H9 (cell line): Measurements from ENCODE around the gene RERE. TPM values are rescaled to one million over a fixed set of nuclear protein-coding genes. Genes with fewer than 3 reads are reported as not detected.

ENCODE experiments used
- DNase-seq: peaks from one replicate; pipeline ENCODE4 v3.0.0-alpha.2; 2017
- H2AFZ ChIP-seq: one replicate; pipeline ENCODE4 v1.6.1; 2013; ENCODE audit warnings: mild to moderate bottlenecking, low read length, control low read depth, moderate library complexity
- H2AK5ac ChIP-seq: 2 replicates; pipeline ENCODE4 v1.6.1; 2013; ENCODE audit warnings: low read length, control low read depth, mixed read lengths; ENCODE audit not compliant: insufficient read length
- H2BK120ac ChIP-seq: one replicate; pipeline ENCODE4 v1.6.1; 2013; ENCODE audit warnings: low read depth, mild to moderate bottlenecking, low read length, control low read depth, inconsistent platforms; ENCODE audit not compliant: poor library complexity, severe bottlenecking
- H2BK12ac ChIP-seq: 2 replicates; pipeline ENCODE4 v1.6.1; 2013; ENCODE audit warnings: low read length, control low read depth, mixed read lengths, low read depth; ENCODE audit not compliant: insufficient read length
- H2BK15ac ChIP-seq: 2 replicates; pipeline ENCODE4 v1.6.1; 2013; ENCODE audit warnings: low read depth, low read length, control low read depth
- H2BK20ac ChIP-seq: one replicate; pipeline ENCODE4 v1.6.1; 2013; ENCODE audit warnings: low read depth, mild to moderate bottlenecking, low read length, control low read depth, inconsistent platforms; ENCODE audit not compliant: poor library complexity, severe bottlenecking
- H2BK5ac ChIP-seq: 2 replicates; pipeline ENCODE4 v1.6.1; 2013; ENCODE audit warnings: low read length, control low read depth, mixed read lengths; ENCODE audit not compliant: insufficient read length
- H3K14ac ChIP-seq: 2 replicates; pipeline ENCODE4 v1.6.1; 2013; ENCODE audit warnings: low read length, control low read depth; ENCODE audit not compliant: insufficient read depth
- H3K18ac ChIP-seq: 2 replicates; pipeline ENCODE4 v1.6.1; 2013; ENCODE audit warnings: low read depth, mild to moderate bottlenecking, mixed read lengths, low read length, control low read depth; ENCODE audit not compliant: insufficient read length
- H3K23ac ChIP-seq: 2 replicates; pipeline ENCODE4 v1.6.1; 2013; ENCODE audit warnings: low read length, control low read depth, mixed read lengths, low read depth; ENCODE audit not compliant: insufficient read length
- H3K23me2 ChIP-seq: 2 replicates; pipeline ENCODE4 v1.6.1; 2013; ENCODE audit warnings: low read depth, mild to moderate bottlenecking, mixed read lengths, low read length, control low read depth; ENCODE audit not compliant: insufficient read length, poor library complexity, severe bottlenecking
- H3K27ac ChIP-seq: 2 replicates; pipeline ENCODE4 v1.5.1; 2013; ENCODE audit warnings: low read length, control low read depth, mixed read lengths, low read depth; ENCODE audit not compliant: insufficient read length
- H3K27me3 ChIP-seq: 2 replicates; pipeline ENCODE4 v1.6.1; 2013; ENCODE audit warnings: low read length, control low read depth, inconsistent platforms; ENCODE audit not compliant: insufficient read depth
- H3K4ac ChIP-seq: 2 replicates; pipeline ENCODE4 v1.6.1; 2013; ENCODE audit warnings: low read depth, mild to moderate bottlenecking, control low read depth, inconsistent platforms, low read length, moderate library complexity
- H3K4me1 ChIP-seq: 2 replicates; pipeline ENCODE4 v1.6.1; 2013; ENCODE audit warnings: low read length, control low read depth, inconsistent platforms; ENCODE audit not compliant: insufficient read depth
- H3K4me2 ChIP-seq: 2 replicates; pipeline ENCODE4 v1.6.1; 2013; ENCODE audit warnings: low read length, control low read depth, mixed read lengths; ENCODE audit not compliant: insufficient read length, insufficient read depth
- H3K56ac ChIP-seq: 2 replicates; pipeline ENCODE4 v1.6.1; 2013; ENCODE audit warnings: low read depth, mild to moderate bottlenecking, mixed read lengths, low read length, control low read depth; ENCODE audit not compliant: insufficient read length
- H3K79me1 ChIP-seq: 2 replicates; pipeline ENCODE4 v1.6.1; 2013; ENCODE audit warnings: low read depth, mild to moderate bottlenecking, moderate library complexity, low read length, control low read depth, inconsistent platforms; ENCODE audit not compliant: insufficient read depth, poor library complexity, severe bottlenecking
- H3K79me2 ChIP-seq: 2 replicates; pipeline ENCODE4 v1.6.1; 2013; ENCODE audit warnings: low read length, control low read depth, inconsistent platforms; ENCODE audit not compliant: insufficient read depth
- H3K9ac ChIP-seq: 2 replicates; pipeline ENCODE4 v1.6.1; 2013; ENCODE audit warnings: low read length, control low read depth, mixed read lengths; ENCODE audit not compliant: insufficient read length; ENCODE audit errors: extremely low read depth
- H3K9me3 ChIP-seq: one replicate; pipeline ENCODE4 v1.6.1; 2013; ENCODE audit warnings: low read depth, low read length, inconsistent platforms; ENCODE audit not compliant: control insufficient read depth
- H3T11ph ChIP-seq: one replicate; pipeline ENCODE4 v1.6.1; 2013; ENCODE audit warnings: mild to moderate bottlenecking, low read length, control low read depth, inconsistent platforms
- H4K20me1 ChIP-seq: one replicate; pipeline ENCODE4 v1.6.1; 2013; ENCODE audit not compliant: control insufficient read depth, insufficient read length, insufficient read depth
- H4K5ac ChIP-seq: 2 replicates; pipeline ENCODE4 v1.6.1; 2013; ENCODE audit warnings: low read depth, mild to moderate bottlenecking, mixed read lengths, low read length, control low read depth; ENCODE audit not compliant: insufficient read length
- H4K8ac ChIP-seq: replicated peaks from 2 replicates; pipeline ENCODE4 v1.6.1; 2013; ENCODE audit warnings: low read length, control low read depth, mixed read lengths, low read depth; ENCODE audit not compliant: insufficient read length
- H4K91ac ChIP-seq: 2 replicates; pipeline ENCODE4 v1.6.1; 2013; ENCODE audit warnings: low read depth, mild to moderate bottlenecking, moderate library complexity, mixed read lengths, low read length, control low read depth; ENCODE audit not compliant: insufficient read length
- H3K27ac Mint-ChIP-seq, 3 experiments: 2 replicates in 2 of 3; 3 replicates in 1 of 3; pipeline ENCODE4 v1.8.0; 2020 to 2021; ENCODE audit warnings: mixed read lengths in 3 of 3, mild to moderate bottlenecking in 1 of 3, moderate library complexity in 1 of 3
- H3K27me3 Mint-ChIP-seq: 2 replicates; pipeline ENCODE4 v1.8.0; 2021; ENCODE audit warnings: low read depth, mild to moderate bottlenecking, moderate library complexity, mixed read lengths
- H3K36me3 Mint-ChIP-seq, 3 experiments: 2 replicates in 2 of 3; 3 replicates in 1 of 3; pipeline ENCODE4 v1.8.0; 2020 to 2021; ENCODE audit warnings: low read depth in 3 of 3, mixed read lengths in 3 of 3; ENCODE audit not compliant: insufficient read depth in 1 of 3
- H3K4me1 Mint-ChIP-seq, 2 experiments: 2 replicates each; pipeline ENCODE4 v1.8.0; 2020; ENCODE audit warnings: mixed read lengths in 2 of 2
- H3K4me3 Mint-ChIP-seq, 2 experiments: 2 replicates in 1 of 2; 3 replicates in 1 of 2; pipeline ENCODE4 v1.8.0; 2020 to 2021; ENCODE audit warnings: mild to moderate bottlenecking in 2 of 2, mixed read lengths in 2 of 2, moderate library complexity in 1 of 2
- H3K9me3 Mint-ChIP-seq, 2 experiments: 2 replicates in 1 of 2; 3 replicates in 1 of 2; pipeline ENCODE4 v1.8.0; 2020; ENCODE audit warnings: mild to moderate bottlenecking in 2 of 2, mixed read lengths in 2 of 2, moderate library complexity in 1 of 2
- WGBS: extraction: QIAGEN DNeasy Blood & Tissue Kit; methylation state at CpG from one replicate; pipeline ENCODE4 v1.1.7; 2013; ENCODE audit warnings: missing lambda C conversion rate, low lambda C conversion rate, mixed read lengths; ENCODE audit not compliant: insufficient read length; ENCODE audit errors: extremely low coverage; 5-methylcytosine and 5-hydroxymethylcytosine counted together
- total RNA-seq: library from RNA; stranded (reverse); gene quantifications from 2 replicates; pipeline ENCODE4 v1.2.1, GENCODE V29; 2021
- TF ChIP-seq, protein P1 (sequence below): fragments of 200-600 bp; sonication (generic); conservative IDR thresholded peaks from 3 replicates; pipeline ENCODE4 v1.8.0; 2021; ENCODE audit warnings: antibody characterized with exemption, mild to moderate bottlenecking

Gene RERE
- total RNA-seq, 1 experiment from 2014 or later, result 103 TPM

- H2BK120ac ChIP-seq, result no peak overlapping the region
- no peak overlapping the region for H3T11ph ChIP-seq
- H3K9ac ChIP-seq, result no peak overlapping the region
- H4K5ac ChIP-seq, result no peak overlapping the region
- H3K23ac ChIP-seq, result no peak overlapping the region
- no peak overlapping the region for H2BK20ac ChIP-seq
- H3K4me2 ChIP-seq, result no peak overlapping the region
- no peaks in the 10 kb centered on the region for H3K23me2 ChIP-seq
- no peak overlapping the region for H3K18ac ChIP-seq
- Mint-ChIP-seq H3K4me1 (peaks cover 68% of the 10 kb centered on the region in 2 experiments), H3K27ac (peak overlapping the region in 2 of 3 experiments; percentile 1 to 74; a peak in 5 of 7 replicates), H3K27me3 (no peaks in the 10 kb centered on the region), H3K4me3 (no peak overlapping the region), H3K36me3 (peaks cover 8 to 10% (median 9%) of the 10 kb centered on the region in 3 experiments; a peak in 6 of 7 replicates), H3K9me3 (no peaks in the 10 kb centered on the region)
- no peak overlapping the region for H2AFZ ChIP-seq
- no peak overlapping the region for H2BK5ac ChIP-seq
- no peaks in the 10 kb centered on the region; the same call in 1 of the 2 replicates for H3K27me3 ChIP-seq
- H2BK15ac ChIP-seq, result no peak overlapping the region
- no peaks in the 10 kb centered on the region for H3K79me1 ChIP-seq
- H2AK5ac ChIP-seq, result no peak overlapping the region
- H4K8ac ChIP-seq, result no peak overlapping the region
- WGBS, result no CpG with 5 or more reads among the region's 3 CpGs
- H3K9me3 ChIP-seq, result no peaks in the 10 kb centered on the region
- H3K27ac ChIP-seq, result no peak overlapping the region
- H4K91ac ChIP-seq, result no peak overlapping the region
- peaks cover 17% of the 10 kb centered on the region; the same call in 1 of the 2 replicates for H3K4me1 ChIP-seq
- no peak for DNase-seq
- no peak overlapping the region for H2BK12ac ChIP-seq
- H4K20me1 ChIP-seq, result no peaks in the 10 kb centered on the region
- H3K79me2 ChIP-seq, result 0 out of 2 replicates have a peak, but pooled peaks cover 2% of the 10 kb centered on the region
- TF ChIP-seq, protein P1, sequence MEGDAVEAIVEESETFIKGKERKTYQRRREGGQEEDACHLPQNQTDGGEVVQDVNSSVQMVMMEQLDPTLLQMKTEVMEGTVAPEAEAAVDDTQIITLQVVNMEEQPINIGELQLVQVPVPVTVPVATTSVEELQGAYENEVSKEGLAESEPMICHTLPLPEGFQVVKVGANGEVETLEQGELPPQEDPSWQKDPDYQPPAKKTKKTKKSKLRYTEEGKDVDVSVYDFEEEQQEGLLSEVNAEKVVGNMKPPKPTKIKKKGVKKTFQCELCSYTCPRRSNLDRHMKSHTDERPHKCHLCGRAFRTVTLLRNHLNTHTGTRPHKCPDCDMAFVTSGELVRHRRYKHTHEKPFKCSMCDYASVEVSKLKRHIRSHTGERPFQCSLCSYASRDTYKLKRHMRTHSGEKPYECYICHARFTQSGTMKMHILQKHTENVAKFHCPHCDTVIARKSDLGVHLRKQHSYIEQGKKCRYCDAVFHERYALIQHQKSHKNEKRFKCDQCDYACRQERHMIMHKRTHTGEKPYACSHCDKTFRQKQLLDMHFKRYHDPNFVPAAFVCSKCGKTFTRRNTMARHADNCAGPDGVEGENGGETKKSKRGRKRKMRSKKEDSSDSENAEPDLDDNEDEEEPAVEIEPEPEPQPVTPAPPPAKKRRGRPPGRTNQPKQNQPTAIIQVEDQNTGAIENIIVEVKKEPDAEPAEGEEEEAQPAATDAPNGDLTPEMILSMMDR, result no peak
- no peak overlapping the region for H3K56ac ChIP-seq
- H3K4ac ChIP-seq, result no peak overlapping the region
- H3K14ac ChIP-seq, result no peak overlapping the region
These were observed 358.8 kb downstream of the RERE start for GRCh38 chr1:8458607-8459006.
